Spleen (tissue), 11 donors: ENCODE data around the gene LEMD3. TPM values are rescaled to one million over a fixed set of nuclear protein-coding genes. Genes with fewer than 3 reads are reported as not detected.
A peak's percentile ranks its signal among the peaks of the same experiment; 100 is the strongest.

Experiments used
- DNase-seq: peaks from one replicate; pipeline ENCODE4 v3.0.0-alpha.2; 2020
- H3K27ac ChIP-seq, 8 donors: fragments of 200-600 bp; sonication (generic) in 7 of 8; 1 replicate in 4 of 8; 2 replicates in 4 of 8; pipeline versions ENCODE4 v1.5.0 to v1.8.0; 2016 to 2021; ENCODE audit warnings: inconsistent platforms in 4 of 8, mild to moderate bottlenecking in 4 of 8, moderate library complexity in 1 of 8
- H3K27me3 ChIP-seq, 7 donors: fragments of 200-600 bp; sonication (generic) in 6 of 7; replicated peaks in 1 of 7; 1 replicate in 4 of 7; 2 replicates in 3 of 7; pipeline versions ENCODE4 v1.5.0 to v1.8.0; 2016 to 2021; ENCODE audit warnings: inconsistent platforms in 3 of 7, mild to moderate bottlenecking in 1 of 7
- H3K36me3 ChIP-seq, 6 donors: fragments of 200-600 bp; sonication (generic) in 5 of 6; 1 replicate in 4 of 6; 2 replicates in 2 of 6; pipeline versions ENCODE4 v1.5.0 to v1.8.0; 2016 to 2021; ENCODE audit warnings: inconsistent platforms in 2 of 6
- H3K4me1 ChIP-seq, 6 donors: fragments of 200-600 bp; sonication (generic) in 5 of 6; 1 replicate in 3 of 6; 2 replicates in 3 of 6; pipeline versions ENCODE4 v1.5.0 to v1.8.0; 2016 to 2021; ENCODE audit warnings: inconsistent platforms in 3 of 6
- H3K4me3 ChIP-seq, 8 donors: fragments of 200-600 bp; sonication (generic) in 7 of 8; 1 replicate in 4 of 8; 2 replicates in 4 of 8; pipeline versions ENCODE4 v1.5.0 to v1.8.0; 2016 to 2021; ENCODE audit warnings: inconsistent platforms in 4 of 8, mild to moderate bottlenecking in 4 of 8, moderate library complexity in 2 of 8
- H3K9me3 ChIP-seq, 8 donors: fragments of 200-600 bp; sonication (generic) in 7 of 8; 1 replicate in 4 of 8; 2 replicates in 4 of 8; pipeline versions ENCODE4 v1.5.0 to v1.8.0; 2016 to 2021; ENCODE audit warnings: inconsistent platforms in 4 of 8
- POLR2A ChIP-seq, 3 donors: fragments of 450-650 bp; IDR thresholded peaks; one replicate each; pipeline ENCODE4 v1.5.1; 2017; ENCODE audit warnings: antibody characterized with exemption in 3 of 3, mild to moderate bottlenecking in 1 of 3
- POLR2AphosphoS5 ChIP-seq, 3 donors: sonication (generic); formaldehyde crosslinking; IDR thresholded peaks; one replicate each; pipeline ENCODE4 v1.5.1; 2017; ENCODE audit warnings: antibody characterized with exemption in 3 of 3
- WGBS, 5 donors: extraction: QIAGEN DNeasy Blood & Tissue Kit in 3 of 5; methylation state at CpG; one replicate each; pipeline versions ENCODE4 v1.1.5 to v1.1.7; 2013 to 2018; 5-methylcytosine and 5-hydroxymethylcytosine counted together
- intact Hi-C: fragments of 100-400 bp; cut with DNase I; formaldehyde crosslinking; loops from one replicate; pipeline ENCODE4 v1.15.0; 2023; ENCODE audit warnings: low total_unique reads
- polyA plus RNA-seq, 3 donors: library from polyadenylated mRNA; stranded (reverse); fragments of 200-250 nt; gene quantifications; one replicate each; pipeline ENCODE4 v1.2.1, GENCODE V29; 2013
- total RNA-seq, 7 donors: library from RNA; depleted of rRNA in 3 of 7; stranded (reverse); fragments of >200 nt in 3 of 7; fragmentation: NEBNext Ultra II Directional in 4 of 7; extraction: Animal tissue kit (Norgen Biotek cat#: 25700) in 4 of 7; gene quantifications; one replicate each; pipeline versions ENCODE4 v1.1.0 to v1.2.1, GENCODE V29; 2016 to 2021
- TF ChIP-seq, protein P1 (sequence below), 11 experiments: fragments of 200-600 bp in 7 of 11; fragments of 450-650 bp in 4 of 11; sonication (generic) in 4 of 11; IDR thresholded peaks in 8 of 11; conservative IDR thresholded peaks in 3 of 11; 1 replicate in 7 of 11; 2 replicates in 4 of 11; pipeline versions ENCODE4 v1.4.0 to v1.8.0; 2016 to 2021; ENCODE audit warnings: antibody characterized with exemption in 11 of 11, inconsistent platforms in 4 of 11, mild to moderate bottlenecking in 1 of 11
- donor health status: healthy with polysubstance abuse.
- donor health status: DM: no; HTN: no; CAD: no; lungs with moderate emphysema.
- donor health status: DM: no; HTN: no; CAD: no.
- donor health status: Bipolar disorder and iron deficiency.
- donor health status: healthy.
- donor health status: DM: no; HTN: no; CAD: no.
- donor health status: DM: yes; HTN: yes; CAD: no.

LEMD3 gene
- total and polyA plus RNA-seq, 10 donors, result 9.6 to 58.9 (median 41.1) TPM

DNA sequence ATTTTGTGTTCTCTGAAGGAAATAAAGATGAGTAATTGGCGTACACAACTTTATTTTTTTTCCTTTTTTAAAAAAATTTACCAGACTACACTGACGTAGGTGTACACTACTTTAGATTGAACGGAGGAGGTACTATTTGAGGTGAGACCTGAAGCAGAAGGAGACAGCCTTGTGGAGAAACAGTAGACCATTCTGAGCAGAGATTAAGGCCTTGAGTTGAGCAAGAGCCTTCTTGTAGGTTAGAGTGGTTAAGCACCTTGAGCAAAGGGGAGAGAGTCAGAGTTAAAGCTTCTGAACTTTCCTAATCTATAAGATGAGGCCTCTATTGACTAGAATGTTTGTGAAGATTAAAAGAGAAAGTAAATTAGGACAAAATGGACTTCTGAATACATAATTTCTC, 2.5 kb downstream of the LEMD3 start:
- peak overlapping the region in 7 of 8 donors; percentile 10 to 98 (median 89) for H3K4me3 ChIP-seq
- peaks cover 37 to 76% (median 65%) of the 10 kb centered on the region in 6 donors for H3K4me1 ChIP-seq
- DNase-seq, result no peak

DNA sequence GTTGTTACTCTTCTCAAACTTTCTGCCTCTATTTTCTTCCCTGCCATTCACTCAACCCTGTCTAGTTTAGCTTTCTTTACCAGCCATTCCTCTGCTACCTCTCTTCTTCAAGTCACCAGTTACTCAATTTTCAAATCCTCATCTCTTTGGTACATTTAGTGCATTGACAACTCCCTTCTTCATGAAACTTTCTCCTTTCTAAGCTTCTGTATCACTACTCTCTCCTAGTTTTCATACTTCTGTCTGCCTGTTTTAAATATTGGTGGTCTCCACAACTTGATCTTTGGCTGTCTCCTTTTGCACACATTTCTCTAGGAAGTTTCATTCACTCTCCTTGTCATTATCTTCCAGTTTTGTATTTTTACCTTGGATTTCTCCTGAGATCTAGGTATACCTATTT, 6.0 kb downstream of the LEMD3 start:
- H3K27ac ChIP-seq, result no peak overlapping the region
- H3K4me3 ChIP-seq, result no peak overlapping the region
- no peak for TF ChIP-seq POLR2AphosphoS5 (IDR thresholded peaks at IDR 0.05)
- TF ChIP-seq POLR2A (IDR thresholded peaks at IDR 0.05), result no peak
- TF ChIP-seq, protein P1, sequence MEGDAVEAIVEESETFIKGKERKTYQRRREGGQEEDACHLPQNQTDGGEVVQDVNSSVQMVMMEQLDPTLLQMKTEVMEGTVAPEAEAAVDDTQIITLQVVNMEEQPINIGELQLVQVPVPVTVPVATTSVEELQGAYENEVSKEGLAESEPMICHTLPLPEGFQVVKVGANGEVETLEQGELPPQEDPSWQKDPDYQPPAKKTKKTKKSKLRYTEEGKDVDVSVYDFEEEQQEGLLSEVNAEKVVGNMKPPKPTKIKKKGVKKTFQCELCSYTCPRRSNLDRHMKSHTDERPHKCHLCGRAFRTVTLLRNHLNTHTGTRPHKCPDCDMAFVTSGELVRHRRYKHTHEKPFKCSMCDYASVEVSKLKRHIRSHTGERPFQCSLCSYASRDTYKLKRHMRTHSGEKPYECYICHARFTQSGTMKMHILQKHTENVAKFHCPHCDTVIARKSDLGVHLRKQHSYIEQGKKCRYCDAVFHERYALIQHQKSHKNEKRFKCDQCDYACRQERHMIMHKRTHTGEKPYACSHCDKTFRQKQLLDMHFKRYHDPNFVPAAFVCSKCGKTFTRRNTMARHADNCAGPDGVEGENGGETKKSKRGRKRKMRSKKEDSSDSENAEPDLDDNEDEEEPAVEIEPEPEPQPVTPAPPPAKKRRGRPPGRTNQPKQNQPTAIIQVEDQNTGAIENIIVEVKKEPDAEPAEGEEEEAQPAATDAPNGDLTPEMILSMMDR (IDR thresholded peaks at IDR 0.05 in 8 of 11, conservative IDR thresholded peaks at IDR 0.05 in 3 of 11), result no peak
- DNase-seq, result no peak
- H3K4me1 ChIP-seq, result peaks cover 37 to 100% (median 66%) of the 10 kb centered on the region in 6 donors
- H3K9me3 ChIP-seq, result no peaks in the 10 kb centered on the region
- intact Hi-C loops, result no loop called here
- no peaks in the 10 kb centered on the region for H3K27me3 ChIP-seq
- H3K36me3 ChIP-seq, result peaks cover 0 to 44% (median 0%) of the 10 kb centered on the region in 6 donors

More for the DNA sequence above, 2.5 kb downstream of the LEMD3 start:
- TF ChIP-seq POLR2A (IDR thresholded peaks at IDR 0.05) (no peak), POLR2AphosphoS5 (IDR thresholded peaks at IDR 0.05) (no peak)
- TF ChIP-seq, protein P1 (IDR thresholded peaks at IDR 0.05 in 8 of 11, conservative IDR thresholded peaks at IDR 0.05 in 3 of 11), result no peak
- Histone ChIP-seq H3K36me3 (peaks cover 0 to 22% (median 0%) of the 10 kb centered on the region in 6 donors), H3K27ac (no peak overlapping the region), H3K9me3 (no peaks in the 10 kb centered on the region), H3K27me3 (no peaks in the 10 kb centered on the region)
- intact Hi-C loops, result loop anchor here (5.0 kb wide), 1 partner anchor 40 kb away; no protein-coding TSS in a partner anchor
- 32 to 45% (median 36%) methylated on average over 3 of the region's 3 CpGs for WGBS, 5 donors

DNA sequence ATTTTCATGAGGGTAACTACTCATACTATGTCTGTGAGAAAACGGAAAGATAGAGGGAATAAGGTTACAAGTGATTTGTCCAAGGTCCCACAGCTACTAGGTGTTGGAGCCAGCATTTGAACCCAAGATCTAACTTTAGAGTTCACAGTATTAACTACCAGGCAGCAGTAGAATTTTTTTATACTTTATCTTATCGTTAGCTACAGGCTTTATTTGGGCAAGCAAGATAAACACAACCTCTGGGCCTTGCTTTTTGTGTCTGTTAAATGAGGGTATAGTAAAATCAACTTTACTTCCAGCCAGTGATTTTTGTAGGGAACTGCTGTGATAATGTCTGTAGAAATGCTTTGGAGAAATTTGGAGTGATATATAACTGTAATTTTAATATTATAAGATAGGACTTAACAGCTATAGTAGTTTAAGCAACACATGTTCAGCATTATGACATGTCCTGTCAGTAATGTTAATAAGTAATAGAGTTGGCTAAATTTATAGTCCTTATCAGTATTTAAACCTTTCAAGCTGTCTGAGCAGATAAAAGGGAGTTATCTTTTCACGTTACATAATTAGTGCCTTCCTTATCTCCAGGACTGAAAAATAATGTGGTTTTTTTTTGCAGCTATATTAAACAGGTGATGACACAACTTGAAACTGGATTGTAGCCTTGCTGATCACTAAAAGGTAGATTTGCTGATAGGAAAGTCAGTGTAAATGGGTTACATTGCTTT, 12.8 kb downstream of the LEMD3 start:
- DNase-seq, result no peak
- Histone ChIP-seq H3K27me3 (no peaks in the 10 kb centered on the region), H3K27ac (no peak overlapping the region), H3K36me3 (peaks cover 0 to 18% (median 0%) of the 10 kb centered on the region in 6 donors), H3K4me1 (peaks cover 9 to 100% (median 51%) of the 10 kb centered on the region in 6 donors), H3K4me3 (no peak overlapping the region), H3K9me3 (no peaks in the 10 kb centered on the region)
- TF ChIP-seq POLR2A (IDR thresholded peaks at IDR 0.05), result no peak
- TF ChIP-seq, protein P1 (IDR thresholded peaks at IDR 0.05 in 8 of 11, conservative IDR thresholded peaks at IDR 0.05 in 3 of 11), result no peak
- no peak for TF ChIP-seq POLR2AphosphoS5 (IDR thresholded peaks at IDR 0.05)
- WGBS, 5 donors, result 78 to 87% (median 80%) methylated on average over 3 of the region's 3 CpGs
- intact Hi-C loops, result no loop called here

DNA sequence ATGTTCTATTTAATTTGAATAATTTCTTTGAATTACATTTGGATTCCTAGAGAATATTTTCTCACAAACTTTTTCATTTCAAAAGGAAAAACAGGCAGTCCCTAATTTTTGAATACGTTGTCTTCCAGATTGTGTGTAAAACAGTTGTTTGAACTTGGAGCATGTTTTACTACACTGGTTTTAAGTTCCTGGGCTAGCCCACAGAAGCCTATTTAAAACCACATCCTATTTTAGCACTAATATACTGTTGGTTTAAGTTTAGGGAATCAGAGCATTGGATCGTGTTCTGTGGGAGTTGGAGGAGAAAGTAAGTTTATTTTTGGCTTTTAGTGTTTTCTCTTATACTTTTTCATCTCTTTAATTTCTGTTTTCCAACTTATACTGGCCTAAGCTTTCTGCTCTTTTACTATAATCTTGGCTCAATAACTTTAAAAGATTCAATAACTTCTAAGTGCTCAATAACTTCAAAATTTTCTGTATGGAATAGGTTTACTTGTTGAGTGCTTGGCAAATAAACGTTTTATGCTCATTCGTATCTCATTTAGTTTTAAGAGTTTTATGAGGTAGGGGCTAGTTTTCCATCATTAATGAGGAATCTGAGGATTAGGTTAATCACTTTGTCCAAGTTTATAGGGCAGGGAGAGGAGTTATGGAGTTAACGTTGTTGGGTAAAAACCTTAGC, 14.9 kb downstream of the LEMD3 start:
- intact Hi-C loops, result no loop called here
- Histone ChIP-seq H3K9me3 (no peaks in the 10 kb centered on the region), H3K4me3 (no peak overlapping the region), H3K27ac (no peak overlapping the region), H3K27me3 (no peaks in the 10 kb centered on the region), H3K36me3 (peaks cover 0 to 5% (median 0%) of the 10 kb centered on the region in 6 donors), H3K4me1 (peaks cover 13 to 100% (median 69%) of the 10 kb centered on the region in 6 donors)
- no peak for TF ChIP-seq POLR2A (IDR thresholded peaks at IDR 0.05)
- TF ChIP-seq, protein P1 (IDR thresholded peaks at IDR 0.05 in 8 of 11, conservative IDR thresholded peaks at IDR 0.05 in 3 of 11), result no peak
- TF ChIP-seq POLR2AphosphoS5 (IDR thresholded peaks at IDR 0.05), result no peak
- WGBS, 5 donors, result 69 to 78% (median 74%) methylated on average over 5 of the region's 5 CpGs
- DNase-seq, result no peak
